Gastroesophageal sphincter (tissue), 3 donors: ENCODE results near the gene ACSM5.
"Not testable (repeated sequence)": the region's sequence is repeated elsewhere in the genome, so short reads cannot be mapped to it uniquely, and the experiment has no call there.

Source experiments
- CTCF ChIP-seq, 4 experiments: fragments of 200-600 bp in 2 of 4; fragments of 450-650 bp in 2 of 4; sonication (generic) in 1 of 4; IDR thresholded peaks; one replicate each; pipeline ENCODE4 v1.5.1; 2017 to 2019; ENCODE audit warnings: antibody characterized with exemption in 4 of 4, mild to moderate bottlenecking in 2 of 4, moderate library complexity in 2 of 4
- EP300 ChIP-seq: sonication (generic); formaldehyde crosslinking; IDR thresholded peaks from one replicate; pipeline ENCODE4 v1.6.1; 2017; ENCODE audit warnings: antibody characterized with exemption, mild to moderate bottlenecking
- POLR2A ChIP-seq, 2 donors: fragments of 450-650 bp; IDR thresholded peaks; one replicate each; pipeline ENCODE4 v1.6.1; 2017; ENCODE audit warnings: antibody characterized with exemption in 2 of 2, mild to moderate bottlenecking in 2 of 2, moderate library complexity in 1 of 2

DNA sequence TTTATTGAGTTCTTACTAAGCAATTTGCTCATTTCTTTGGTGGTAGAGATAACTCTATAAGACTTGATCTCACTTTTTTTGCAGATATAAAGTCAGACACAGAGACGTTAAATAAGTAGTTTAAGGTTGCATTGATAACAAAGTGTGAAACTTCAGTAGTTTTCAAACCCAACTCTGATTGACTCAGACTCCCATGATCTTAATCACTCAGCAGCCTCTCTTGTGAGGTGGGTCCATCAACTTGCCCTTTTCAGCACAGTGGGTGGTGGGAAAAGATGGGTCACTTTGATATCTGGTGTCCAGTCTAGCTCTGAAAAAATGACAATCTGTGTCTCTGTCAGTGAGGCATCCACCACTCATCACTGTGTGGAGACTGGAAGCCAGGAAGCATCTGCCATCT lies 61.4 kb downstream of the ACSM5 start:
- not testable (repeated sequence) for TF ChIP-seq POLR2A (IDR thresholded peaks at IDR 0.05); CTCF (IDR thresholded peaks at IDR 0.05); EP300
